ENCODE results near the gene RASSF7.

Gene RASSF7

DNA sequence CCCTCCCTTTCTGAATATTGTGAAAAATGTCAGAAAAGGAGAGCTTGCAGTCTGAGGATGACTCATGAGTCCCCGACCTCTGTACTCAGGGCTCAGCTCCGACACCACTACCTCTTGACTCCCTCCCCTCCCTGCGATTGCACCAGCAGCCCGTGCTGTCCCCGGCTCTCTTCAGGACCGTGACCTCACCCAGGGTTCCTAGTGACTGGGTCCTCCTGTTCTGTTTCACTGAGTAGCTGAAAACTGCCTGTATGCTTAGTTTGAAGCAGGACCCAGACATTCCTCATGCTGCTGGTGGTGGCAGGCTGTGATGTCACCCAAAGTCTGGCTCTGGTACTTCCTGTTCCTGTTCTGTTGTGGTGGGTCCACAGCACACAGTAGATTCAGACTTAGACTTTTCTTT lies 27.2 kb downstream of the RASSF7 start:
- DNase-seq = no peak

DNA sequence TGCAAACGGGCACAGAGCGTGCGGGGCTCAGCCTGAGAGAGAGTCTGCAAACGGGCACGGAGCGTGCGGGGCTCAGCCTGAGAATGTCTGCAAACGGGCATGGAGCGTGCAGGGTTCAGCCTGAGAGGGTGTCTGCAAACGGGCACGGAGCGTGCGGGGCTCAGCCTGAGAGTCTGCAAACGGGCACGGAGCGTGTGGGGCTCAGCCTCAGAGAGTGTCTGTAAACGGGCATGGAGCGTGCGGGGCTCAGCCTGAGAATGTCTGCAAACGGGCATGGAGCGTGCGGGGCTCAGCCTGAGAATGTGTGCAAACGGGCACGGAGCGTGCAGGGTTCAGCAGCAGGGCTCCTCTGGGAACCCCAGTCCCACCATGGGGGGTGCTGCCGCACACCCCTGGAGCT lies 29.0 kb downstream of the RASSF7 start:
- no peak for DNase-seq

DNA sequence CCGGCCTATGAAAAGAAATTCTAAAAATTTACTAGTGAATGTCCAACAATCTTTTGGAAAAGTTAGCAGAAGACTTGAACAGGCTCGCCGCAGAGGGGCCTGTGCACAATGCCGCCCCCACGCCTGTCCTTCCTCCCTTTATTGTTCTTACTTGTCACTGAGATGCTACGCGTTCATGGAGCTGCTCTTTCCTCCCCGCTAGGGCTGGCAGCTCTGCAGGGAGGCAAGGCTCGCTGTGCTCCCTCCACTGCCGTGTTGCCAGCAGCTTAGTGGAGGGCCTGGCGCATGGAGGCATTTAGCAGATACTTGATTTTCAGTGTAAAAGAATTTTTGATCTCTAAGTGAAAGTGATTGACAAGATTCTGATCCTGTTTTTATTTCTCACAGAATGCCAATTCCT lies 30.2 kb downstream of the RASSF7 start:
- no peak for DNase-seq

DNA sequence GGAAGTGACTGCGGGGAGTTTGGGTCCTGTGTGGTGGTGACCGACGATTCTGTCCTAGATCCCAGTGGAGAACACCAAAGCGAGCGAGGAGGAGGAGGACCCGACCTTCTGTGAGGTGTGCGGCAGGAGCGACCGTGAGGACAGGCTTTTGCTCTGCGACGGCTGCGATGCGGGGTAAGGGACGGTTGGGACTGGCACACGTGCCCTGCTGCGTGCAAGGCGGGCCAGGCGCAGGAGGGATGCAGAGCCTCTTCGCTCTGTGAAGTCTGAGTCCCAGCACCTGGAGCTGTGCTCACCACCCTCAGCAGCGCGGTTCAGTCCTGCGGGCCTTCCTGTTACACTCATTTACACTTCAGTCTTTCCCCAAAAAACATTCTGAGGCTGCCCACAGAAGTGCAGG lies 31.7 kb downstream of the RASSF7 start:
- no peak for DNase-seq

DNA sequence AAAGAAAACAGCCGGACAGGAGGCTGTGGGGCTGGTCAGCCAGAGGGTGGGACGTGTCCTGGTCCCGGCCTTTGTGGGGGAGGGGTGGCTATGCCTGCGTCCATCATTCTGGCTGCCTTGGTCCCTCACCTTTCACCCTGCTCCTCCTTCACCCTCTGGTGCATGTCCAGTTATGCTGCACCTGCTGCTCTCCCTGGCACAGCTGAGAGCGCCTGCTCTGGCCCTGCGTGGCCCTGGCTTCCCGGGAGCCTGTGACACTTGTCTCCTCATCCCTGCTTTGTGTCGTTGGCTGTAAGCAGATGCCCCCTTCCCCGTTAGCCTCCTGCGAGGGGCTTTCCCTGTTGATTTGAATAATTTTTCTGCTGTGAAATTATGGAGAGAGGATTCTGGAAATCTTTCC lies 32.1 kb downstream of the RASSF7 start:
- DNase-seq = no peak

DNA sequence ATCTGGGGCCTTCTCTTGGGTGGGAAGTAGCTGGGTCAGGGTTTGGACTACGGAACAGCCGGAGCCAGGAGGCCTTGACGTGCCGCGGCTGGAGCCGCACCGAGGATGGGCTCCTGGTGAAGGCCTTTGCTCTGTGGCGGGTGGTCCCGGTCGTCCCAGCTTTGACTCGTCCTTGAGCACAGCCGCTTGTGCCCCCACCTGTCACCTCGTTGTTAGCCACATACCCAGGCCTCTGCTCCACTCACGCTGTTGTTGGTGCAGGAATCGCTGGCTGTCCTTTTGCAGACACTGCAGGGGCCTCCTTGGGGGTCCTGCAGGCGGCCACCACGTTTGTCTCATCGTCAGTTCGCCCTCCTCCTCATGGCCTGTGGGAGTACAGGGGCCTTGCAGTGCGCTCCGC lies 32.6 kb downstream of the RASSF7 start:
- DNase-seq = no peak

DNA sequence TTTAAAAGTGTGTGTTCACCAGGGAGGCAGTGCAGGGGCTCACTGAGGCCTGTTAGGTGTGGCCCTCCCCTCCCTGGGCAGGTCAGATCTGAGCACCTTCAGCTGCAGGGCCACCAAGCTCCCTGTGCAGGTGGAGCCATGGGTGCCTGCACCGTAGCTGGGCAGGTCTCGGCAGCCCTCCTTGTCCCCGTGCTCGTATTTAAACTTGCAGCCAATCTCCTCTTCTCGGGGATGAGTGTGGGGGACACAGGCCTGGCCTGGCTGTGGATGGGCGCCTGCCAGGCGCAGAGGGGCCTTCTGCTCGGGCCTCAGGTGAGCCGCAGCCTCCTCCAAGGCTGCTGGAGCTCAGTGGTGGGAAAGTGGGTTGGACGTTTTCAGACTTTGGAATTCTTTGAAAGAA lies 34.6 kb downstream of the RASSF7 start:
- no peak for DNase-seq

DNA sequence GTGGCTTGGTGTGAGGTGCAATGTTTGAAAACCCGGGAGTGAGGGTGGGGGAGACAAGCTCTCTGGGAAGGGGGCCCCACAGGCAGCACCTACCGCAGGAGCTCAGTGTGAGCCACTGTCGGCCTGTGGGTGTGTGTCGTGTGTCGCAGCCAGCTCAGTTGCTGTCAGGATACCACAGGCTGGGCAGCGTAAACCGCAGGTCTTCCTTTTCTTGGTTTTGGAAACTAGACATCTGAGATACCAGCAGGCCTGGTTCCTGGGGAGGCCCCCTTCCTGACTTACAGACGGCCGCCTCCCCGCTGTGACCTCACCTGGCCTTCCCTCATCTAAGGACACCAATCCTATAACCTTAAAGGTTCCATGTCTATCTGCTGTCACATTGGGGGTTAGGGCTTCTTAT lies 35.6 kb downstream of the RASSF7 start:
- DNase-seq = no peak

DNA sequence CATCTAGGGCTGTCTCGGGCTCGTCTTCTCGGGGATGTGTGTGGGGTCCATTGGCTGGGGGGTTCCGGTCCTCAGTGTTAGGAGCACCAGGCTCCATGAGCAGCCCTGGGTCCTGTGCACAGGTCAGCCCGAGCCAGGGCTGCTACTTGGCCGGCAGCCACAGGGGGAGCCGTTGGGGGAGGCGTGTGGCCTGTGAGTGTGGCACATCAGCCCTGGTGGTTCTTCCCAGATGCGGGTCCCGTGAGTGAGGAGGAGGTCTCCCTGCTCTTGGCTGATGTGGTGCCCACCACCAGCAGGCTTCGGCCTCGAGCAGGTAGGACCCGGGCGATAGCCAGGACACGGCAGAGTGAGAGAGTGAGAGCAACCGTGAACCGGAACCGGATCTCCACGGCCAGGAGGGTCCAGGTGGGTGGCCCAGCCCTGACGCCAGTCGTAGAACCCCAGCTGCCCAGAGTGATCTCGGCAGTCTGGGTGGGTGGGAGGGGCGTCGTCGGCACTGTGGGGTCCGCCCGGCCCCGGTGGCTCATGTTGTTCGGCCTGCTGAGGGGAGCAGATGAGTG lies 36.5 kb downstream of the RASSF7 start:
- no peak for DNase-seq

DNA sequence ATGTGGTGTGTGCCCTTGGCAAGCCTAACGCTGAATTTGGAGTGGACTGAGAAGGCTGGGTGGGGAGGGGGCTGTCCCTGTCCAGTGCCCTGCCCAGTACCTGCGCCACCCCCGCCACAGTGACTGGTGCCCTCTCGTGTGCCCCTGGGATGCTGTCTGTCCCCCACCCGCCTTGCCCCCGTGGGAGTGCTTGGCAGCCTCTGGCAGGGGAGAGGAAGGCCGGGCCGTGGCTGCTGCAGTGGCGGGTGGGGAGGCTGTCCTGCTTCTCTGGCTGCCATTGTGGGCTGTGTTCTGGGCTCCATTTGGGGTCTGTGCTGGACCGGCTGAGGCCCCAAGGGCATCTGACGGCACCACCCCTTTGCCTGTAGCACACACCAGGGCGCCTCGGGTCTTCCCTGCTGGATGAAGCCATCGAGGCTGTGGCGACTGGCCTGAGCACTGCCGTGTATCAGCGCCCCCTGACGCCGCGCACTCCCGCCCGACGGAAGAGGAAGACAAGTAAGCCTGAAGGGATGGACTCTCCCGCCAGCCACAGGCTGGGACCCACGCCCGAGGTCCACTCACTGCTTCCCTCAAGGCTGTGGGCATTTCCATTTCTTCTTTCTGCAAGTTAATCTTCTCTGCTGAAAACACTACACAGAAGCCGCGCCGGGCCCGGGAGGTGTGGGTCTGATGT lies 37.4 kb downstream of the RASSF7 start:
- DNase-seq = no peak

DNA sequence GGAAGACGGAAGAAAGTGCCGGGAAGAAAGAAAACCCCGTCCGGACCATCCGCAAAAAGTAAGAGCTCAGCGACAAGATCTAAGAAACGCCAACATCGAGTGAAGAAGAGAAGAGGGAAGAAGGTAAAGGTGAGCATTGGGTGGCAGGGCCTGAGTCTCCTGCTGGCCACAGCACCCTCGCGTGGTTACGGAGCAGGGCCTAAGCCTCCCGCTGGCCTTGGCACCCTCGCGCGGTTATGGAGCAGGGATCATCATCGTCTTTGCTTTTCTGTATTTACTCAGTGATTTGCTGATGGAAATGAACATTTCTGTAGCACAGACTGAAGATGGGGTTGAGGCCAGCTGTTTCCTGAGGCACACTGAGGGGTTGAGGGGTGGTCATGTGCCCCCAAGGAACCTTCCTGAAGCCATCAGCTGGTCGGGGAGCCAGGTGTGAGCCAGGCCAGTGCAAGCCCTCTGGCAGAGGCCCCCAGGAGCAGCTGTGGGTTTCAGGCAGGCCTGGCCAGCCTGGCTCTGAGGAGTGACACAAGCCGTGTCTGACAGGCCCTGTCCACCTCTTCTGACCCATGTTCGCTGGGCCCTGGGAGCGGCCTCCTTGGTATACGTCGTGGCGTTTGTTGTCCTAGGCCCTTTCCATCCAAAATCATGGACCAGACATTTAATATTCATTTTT lies 40.9 kb downstream of the RASSF7 start:
- DNase-seq = no peak

DNA sequence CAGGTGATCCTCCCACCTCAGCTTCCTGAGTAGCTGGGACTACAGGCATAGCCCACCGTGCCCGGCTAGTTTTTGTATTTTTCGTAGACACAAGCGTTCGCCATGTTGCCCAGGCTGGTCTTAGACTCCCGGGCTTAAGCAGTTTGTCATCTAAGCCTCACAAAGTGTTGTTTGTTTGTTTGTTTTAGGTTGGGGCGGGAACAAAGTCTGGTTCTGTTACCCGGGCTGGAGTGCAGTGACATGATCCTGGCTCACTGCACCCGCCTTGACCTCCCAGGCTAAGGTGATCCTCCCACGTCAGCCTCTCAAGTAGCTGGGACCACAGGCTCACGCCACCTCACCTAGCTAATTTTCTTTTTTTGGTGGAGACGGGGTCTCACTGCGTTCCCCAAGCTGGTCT lies 42.4 kb downstream of the RASSF7 start:
- DNase-seq = no peak

DNA sequence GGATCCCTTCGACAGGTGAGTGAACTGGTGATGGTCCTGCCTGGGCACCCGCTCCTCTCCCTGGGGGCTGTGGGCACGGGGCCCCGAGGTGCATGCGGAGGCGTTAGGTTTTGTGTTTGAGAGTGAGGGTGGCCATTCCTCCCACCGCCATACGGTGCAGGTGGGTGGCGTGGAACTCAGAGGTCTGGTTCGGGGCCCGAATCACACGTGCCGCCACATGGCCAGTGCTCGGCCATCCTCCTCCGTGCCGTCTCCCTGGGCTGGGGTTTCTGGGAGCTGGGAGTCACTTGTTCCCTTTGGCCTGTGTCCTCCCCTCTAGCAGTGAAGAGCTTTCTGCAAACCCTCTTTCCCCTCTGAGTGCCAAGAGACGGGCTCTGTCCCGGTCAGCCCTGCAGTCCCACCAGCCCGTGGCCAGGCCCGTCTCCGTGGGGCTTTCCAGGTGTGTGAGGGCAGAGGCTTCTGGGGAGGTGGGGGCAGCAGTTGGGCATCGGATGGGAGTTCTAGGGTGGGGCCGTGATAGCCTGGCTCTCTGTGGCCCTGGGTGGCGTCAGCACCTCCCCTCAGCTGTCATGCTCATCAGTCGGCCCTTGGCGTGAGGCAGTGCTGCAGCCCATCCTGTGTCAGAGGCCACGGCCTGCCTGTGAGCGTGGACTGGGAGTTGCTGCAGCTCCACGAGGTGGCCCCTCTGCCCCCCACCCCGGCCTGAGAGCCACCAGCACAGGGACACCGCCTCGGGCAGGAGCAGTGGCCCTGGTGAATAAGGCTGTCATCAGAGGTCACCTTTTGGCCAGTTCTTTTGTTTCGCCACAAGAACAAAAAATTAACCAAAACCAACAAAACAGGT lies 44.7 kb downstream of the RASSF7 start:
- DNase-seq = no peak

DNA sequence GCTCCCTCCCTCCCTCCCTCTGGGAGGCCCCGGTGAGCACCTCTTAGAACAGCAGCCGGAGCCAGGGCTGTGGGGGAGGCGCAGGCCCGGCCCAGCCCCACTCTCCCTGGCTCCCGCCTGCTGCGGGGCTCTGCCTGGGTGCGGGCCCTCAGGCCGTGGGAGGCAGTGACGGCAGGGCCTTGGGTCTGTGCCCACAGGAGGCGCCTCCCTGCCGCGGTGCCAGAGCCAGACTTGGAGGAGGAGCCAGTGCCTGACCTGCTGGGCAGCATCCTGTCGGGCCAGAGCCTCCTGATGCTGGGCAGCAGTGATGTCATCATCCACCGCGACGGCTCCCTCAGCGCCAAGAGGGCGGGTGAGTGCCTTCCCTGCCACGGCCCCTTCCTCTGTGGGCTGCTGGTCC lies 45.5 kb downstream of the RASSF7 start:
- no peak for DNase-seq

DNA sequence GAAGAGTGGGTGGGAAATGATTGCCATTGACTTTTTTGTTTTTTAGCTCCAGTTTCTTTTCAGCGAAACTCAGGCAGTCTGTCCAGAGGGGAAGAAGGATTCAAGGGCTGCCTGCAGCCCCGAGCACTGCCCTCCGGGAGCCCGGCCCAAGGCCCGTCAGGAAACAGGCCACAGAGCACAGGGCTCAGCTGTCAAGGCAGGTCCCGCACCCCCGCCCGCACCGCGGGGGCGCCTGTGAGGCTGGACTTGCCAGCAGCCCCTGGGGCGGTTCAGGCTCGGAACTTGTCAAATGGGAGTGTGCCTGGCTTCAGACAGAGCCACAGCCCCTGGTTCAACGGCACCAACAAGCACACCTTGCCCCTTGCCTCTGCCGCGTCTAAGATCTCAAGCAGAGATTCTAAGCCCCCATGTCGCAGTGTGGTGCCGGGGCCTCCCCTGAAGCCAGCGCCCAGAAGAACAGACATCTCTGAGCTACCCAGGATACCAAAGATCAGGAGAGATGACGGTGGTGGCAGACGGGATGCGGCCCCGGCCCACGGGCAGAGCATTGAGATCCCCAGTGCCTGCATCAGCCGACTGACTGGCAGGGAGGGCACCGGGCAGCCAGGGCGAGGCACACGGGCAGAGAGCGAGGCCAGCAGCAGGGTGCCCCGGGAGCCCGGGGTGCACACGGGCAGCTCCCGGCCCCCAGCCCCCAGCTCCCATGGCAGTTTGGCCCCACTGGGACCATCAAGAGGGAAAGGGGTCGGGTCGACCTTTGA lies 46.4 kb downstream of the RASSF7 start:
- DNase-seq = no peak

DNA sequence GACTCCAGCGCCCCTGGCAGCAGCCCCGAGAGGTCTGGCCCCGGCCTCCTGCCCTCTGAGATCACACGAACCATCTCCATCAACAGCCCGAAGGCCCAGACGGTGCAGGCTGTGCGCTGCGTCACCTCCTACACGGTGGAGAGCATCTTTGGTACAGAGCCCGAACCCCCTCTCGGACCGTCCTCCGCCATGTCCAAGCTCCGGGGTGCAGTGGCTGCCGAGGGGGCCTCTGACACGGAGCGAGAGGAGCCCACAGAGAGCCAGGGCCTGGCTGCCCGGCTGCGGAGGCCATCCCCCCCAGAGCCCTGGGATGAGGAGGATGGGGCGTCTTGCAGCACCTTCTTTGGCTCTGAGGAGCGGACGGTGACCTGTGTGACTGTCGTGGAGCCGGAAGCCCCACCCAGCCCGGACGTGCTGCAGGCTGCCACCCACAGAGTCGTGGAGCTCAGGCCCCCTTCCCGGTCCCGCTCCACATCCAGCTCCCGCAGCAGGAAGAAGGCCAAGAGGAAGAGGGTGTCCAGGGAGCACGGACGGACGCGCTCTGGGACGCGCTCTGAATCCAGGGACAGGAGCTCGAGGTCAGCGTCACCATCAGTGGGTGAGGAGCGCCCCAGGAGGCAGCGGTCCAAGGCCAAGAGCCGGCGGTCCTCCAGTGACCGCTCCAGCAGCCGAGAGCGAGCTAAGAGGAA lies 47.3 kb downstream of the RASSF7 start:
- DNase-seq = no peak

DNA sequence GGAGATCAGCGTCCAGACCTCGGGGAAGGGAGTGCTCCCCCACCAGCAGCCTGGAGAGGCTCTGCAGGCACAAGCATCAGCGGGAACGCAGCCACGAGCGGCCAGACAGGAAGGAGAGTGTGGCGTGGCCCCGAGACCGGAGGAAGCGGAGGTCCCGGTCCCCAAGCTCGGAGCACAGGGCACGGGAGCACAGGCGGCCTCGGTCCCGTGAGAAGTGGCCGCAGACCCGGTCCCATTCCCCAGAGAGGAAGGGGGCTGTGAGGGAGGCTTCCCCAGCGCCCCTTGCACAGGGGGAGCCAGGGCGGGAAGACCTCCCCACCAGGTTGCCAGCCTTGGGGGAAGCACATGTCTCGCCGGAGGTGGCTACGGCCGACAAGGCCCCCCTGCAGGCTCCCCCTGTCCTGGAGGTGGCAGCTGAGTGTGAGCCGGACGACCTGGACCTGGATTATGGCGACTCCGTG lies 48.1 kb downstream of the RASSF7 start:
- DNase-seq = no peak

DNA sequence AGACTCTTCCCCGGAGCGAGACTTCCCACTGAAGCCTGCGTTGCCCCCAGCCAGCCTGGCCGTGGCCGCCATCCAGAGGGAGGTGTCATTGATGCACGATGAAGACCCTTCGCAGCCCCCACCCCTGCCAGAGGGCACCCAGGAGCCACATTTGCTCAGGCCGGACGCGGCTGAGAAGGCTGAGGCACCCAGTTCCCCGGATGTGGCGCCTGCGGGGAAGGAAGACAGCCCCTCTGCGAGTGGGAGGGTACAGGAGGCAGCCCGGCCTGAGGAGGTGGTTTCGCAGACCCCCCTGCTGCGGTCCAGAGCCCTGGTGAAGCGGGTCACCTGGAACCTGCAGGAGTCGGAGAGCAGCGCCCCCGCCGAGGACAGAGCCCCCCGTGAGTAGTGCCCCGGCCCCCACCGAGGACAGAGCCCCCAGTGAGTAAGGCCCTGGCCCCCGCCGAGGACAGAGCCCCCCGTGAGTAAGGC lies 48.6 kb downstream of the RASSF7 start:
- no peak for DNase-seq

DNA sequence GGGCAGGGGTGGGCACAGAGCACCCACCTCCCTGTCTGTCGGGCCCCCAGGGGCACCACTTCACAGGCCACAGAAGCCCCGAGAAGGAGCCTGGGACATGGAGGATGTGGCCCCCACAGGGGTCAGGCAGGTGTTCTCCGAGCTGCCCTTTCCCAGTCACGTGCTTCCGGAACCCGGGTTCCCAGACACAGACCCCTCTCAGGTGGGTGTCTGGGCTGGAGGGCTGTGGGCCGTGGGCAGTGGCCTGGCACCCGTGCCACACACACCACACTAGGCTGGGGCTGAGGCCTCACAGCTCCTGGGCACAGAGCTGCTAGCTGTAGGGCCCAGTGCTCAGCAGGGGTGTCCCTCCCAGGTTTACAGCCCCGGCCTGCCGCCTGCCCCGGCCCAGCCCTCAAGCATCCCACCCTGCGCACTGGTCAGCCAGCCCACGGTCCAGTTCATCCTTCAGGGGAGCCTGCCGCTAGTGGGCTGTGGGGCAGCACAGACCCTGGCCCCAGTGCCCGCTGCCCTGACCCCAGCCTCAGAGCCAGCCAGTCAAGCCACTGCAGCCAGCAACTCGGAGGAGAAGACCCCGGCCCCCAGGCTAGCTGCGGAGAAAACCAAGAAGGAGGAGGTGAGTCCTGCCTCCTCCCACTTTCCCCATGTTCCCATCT lies 49.5 kb downstream of the RASSF7 start:
- DNase-seq = no peak

DNA sequence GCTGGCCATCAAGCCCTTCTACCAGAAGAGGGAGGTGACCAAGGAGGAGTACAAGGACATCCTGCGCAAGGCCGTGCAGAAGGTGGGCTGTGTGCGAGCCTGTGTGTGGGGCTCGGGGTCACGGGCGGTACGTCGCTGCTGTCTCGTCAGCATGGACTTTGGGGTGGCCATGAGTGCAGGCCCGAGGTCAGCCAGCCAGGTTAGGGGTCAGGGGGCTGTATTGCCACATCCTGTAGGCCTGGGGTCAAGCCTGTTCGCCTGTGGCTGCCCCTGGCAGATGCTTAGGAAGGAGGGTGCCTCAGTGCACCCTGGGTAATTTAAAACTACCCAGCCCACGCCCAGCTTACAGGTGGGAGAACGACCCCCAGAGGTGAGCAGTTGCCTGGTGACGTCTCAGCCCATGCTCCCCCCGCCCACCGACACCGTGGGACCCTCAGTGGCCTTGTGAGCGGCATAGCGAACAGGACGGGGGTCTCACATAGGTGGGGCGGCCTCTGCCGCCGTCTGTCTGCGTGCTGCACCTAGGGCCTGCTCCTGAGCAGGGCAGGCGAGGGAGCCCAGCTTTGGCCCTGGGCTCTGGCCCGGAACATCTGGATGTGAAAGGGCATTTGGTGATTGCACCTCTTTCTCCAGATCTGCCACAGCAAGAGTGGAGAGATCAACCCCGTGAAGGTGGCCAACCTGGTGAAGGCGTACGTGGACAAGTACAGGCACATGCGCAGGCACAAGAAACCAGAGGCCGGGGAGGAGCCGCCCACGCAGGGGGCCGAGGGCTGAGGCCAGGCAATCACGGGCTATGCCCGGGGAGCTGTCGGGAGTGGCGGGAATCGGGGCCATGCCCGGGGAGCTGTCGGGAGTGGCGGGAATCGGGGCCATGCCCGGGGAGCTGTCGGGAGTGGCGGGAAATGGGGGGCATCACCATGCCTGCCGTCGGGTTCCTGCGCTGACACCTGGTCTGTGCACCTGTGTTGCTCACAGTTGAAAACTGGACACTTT lies 50.5 kb downstream of the RASSF7 start:
- DNase-seq = no peak

All from NCI-H2029 treated with DMSO at 0.1 percent for 48 hours (cell line).